Kidney capillary endothelial cell (primary cell): ENCODE measurements around the gene SYTL1.

Source experiments
- DNase-seq: peaks from one replicate; pipeline ENCODE4 v3.0.0-alpha.2; 2018; ENCODE audit warnings: low spot score

Gene SYTL1

DNA sequence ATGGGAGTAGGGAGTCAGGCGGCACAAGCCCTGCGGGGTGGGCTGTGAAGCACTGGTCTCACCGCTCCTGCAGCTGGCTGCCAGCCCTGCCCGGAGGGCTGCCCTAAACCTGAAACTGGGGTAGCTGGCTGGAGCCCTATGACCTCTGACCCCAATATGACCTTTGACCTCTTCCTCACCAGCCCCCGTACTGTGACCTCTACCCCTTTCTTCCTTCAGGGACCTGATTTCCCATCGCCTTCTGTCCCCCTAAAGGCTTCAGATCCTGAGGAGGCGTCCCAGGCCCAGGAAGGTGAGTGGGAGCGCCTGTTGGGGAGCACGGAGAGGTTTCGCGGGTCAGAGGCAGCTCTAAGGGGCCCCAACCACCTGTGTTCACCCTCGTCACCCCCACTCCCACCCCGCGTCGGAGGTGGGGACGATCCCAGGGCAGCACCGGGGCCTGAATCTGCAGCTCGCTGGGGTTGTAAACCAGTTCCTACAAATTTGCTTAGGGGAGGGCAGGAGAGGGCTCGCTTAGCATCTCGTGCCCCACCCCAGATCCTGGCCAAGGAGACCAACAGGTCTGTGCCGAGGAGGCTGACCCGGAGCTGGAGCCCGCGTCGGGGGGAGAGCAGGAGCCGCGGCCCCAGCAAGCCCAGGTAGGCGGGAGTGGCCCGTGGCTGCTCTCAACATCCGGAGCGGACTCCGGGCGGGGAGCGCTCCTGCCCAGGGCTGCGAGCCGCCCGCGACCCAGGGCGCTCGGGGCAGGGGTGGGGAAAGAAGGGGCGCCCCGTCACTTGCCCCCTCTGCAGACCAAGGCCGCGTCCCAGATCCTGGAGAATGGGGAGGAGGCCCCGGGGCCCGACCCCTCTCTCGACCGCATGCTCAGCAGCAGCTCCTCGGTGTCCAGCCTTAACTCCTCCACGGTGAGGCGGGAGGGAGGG, 7.3 kb downstream of the SYTL1 start:
- DNase-seq, result no peak

- peak; percentile 46 for DNase-seq
These were observed 8.2 kb downstream of the SYTL1 start for GRCh38 chr1:27349784-27350662.

- no peak for DNase-seq
These were observed 9.1 kb downstream of the SYTL1 start for GRCh38 chr1:27350663-27351540.

DNA sequence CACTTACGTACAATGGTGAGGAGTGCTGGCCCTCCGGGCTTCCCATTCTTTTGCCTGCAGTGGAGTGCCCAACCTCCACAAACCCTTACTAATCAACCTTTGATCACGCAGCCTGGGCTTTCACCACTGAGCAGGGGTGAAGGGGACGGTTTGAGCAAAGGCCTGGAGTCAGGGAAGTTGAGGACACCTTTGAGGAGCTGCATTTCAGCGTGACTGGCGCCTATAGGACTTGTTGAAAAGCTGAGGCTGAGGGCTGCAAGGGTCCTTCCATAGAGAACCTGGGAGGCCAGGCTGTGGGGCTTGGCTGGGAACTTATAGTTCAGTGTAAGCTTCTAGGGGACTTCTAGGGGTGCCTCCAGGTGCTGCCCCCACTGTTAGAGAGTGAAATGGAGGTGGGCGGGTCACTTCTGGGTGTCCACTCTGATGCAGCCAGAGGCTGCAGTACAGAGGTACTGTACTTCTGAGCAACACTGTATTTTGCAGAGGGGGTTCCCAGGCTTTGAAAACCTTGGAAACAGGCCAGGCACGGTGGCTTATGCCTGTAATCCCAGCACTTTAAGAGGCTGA, 9.8 kb downstream of the SYTL1 start:
- DNase-seq, result no peak

DNA sequence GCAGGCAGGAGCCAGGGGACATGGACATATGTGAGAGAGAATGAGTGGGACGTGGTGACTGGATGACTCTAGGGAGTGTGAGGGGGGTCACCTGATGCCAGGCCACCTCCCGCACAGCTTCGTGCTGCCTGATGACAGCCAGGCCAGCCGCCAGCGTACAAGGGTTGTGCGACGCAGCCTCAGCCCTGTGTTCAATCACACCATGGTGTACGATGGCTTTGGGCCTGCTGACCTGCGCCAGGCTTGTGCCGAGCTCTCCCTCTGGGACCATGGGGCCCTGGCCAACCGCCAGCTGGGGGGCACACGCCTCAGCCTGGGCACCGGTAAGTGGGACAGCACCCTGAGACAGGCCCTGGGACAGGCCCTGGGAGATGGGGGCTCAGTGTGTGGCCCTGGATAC, 11.3 kb downstream of the SYTL1 start:
- DNase-seq, result no peak

DNA sequence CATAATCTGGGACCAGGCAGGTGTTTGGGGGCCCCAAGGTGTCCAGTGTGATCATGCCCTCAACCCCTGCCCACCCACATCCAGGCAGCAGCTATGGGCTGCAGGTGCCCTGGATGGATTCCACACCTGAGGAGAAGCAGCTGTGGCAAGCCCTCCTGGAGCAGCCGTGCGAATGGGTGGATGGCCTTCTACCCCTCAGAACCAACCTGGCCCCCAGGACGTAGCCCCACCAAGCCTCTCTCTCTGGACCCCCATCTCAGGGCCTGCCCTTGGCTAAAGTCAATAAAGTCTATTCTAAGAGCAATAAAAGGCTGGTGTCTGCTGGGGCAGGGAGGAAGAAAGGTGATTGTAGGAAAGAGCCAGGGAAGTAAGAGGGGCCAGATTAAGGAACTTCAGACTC, 11.8 kb downstream of the SYTL1 start:
- DNase-seq, result no peak

- DNase-seq, result no peak
These were observed 13.9 kb downstream of the SYTL1 start for GRCh38 chr1:27355683-27356082.

- no peak for DNase-seq
These were observed 14.4 kb downstream of the SYTL1 start for GRCh38 chr1:27356277-27356618.

GRCh38 chr1:27356619-27357280, 14.9 kb downstream of the SYTL1 start:
- DNase-seq, result no peak

DNA sequence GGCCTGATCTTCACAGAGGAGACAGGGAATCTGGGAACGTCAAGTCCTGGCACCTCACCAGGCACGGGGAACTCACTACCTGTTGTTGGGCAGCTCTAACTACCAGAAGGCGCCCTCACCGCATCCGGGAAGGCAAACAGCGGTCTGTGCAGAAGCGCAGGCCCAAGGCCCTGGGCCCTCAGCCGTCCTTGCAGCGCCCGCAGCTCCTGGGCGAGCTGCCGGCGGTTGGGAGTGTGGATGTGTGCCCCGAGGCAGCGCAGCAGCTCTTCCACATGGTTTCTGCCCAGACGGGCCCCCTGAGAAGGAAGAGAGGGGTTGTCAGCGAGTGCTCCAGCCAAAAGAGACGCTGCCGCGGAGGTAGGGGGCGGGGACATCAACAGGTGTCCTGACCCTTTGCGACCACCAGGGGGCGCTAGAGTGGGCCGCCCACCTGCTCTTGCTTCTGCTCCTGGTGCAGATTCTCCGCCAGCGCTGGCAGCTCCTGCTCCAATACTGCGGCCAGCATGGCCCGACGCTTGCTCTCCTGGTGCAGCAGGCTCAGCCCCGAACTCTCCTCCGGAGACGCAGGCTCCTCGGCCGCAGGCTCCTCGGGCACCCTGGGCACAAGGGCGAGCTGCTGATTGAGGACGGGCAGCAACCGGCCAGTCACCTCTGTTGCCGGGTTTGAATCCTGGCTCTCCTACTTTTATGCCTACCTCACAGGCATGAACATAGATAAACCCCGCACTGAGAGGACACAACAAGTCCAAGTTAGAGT, 15.6 kb downstream of the SYTL1 start:
- DNase-seq, result peak; percentile 55

DNA sequence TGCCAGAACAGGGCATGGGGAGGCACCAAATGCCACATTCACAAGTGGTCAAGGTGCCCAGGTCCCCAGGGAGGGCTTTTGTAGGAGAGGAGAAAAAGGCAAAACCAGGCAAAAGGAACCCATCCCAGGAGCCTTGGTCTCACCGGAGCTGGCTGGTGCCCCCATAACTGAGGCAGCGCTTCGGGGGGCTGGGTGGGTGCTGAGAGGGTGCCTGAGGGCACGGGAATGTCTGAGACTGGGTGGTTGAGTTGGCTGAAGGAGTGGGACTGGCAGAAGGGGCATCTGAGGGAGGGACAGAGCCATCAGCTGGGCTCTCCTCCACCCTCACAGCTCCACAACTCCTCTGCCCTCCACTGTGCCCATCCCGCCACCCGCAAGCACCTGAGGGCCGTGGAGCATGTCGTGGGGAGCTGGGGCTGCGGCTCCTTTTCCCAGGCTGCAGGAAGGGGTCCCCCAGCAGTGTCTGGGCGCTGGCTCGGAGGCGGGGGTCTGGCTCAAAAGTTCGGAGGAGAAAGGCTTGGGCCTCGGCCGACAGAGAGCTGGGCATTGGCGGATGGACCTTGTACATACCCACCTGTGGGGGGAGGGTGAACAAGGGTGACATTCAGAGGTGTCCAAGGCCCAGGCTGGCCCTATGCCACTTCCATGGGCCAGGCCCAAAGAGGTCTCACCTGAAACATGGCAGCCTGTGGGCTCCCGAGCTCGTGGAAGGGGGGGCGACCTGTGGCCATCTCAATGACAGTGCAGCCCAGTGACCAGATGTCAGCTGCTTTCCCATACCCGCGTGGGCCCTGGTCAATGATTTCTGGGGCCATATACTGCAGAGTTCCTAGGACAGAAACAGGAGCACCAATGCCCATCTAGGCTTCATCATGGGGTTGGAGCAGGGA, 16.5 kb downstream of the SYTL1 start:
- no peak for DNase-seq

GRCh38 chr1:27358928-27359313, 17.1 kb downstream of the SYTL1 start:
- no peak for DNase-seq

GRCh38 chr1:27359822-27360158, 18.0 kb downstream of the SYTL1 start:
- DNase-seq, result no peak

- DNase-seq, result no peak
These were observed 18.6 kb downstream of the SYTL1 start for GRCh38 chr1:27360159-27361043.

- no peak for DNase-seq
These were observed 19.2 kb downstream of the SYTL1 start for GRCh38 chr1:27361044-27361402.

DNA sequence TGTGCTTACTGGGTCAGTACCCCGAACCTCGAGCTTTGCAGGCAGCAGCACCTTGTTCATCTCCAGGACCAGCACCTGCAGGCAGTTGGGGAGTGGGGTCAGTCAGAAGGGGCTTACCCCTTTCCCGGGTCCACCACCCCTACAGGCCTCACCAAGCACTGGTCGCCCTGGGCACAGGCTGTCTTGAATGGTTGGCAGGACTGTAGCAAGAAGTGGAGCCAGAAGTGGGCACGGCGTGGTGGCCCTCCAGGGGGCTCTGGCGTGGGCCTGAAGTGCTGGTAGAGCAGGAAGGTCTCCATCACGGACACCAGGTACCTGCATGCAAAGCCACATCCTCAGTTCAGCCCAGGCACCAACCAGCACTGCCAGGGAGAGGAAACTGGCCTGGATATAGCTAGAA, 19.7 kb downstream of the SYTL1 start:
- DNase-seq, result no peak

DNA sequence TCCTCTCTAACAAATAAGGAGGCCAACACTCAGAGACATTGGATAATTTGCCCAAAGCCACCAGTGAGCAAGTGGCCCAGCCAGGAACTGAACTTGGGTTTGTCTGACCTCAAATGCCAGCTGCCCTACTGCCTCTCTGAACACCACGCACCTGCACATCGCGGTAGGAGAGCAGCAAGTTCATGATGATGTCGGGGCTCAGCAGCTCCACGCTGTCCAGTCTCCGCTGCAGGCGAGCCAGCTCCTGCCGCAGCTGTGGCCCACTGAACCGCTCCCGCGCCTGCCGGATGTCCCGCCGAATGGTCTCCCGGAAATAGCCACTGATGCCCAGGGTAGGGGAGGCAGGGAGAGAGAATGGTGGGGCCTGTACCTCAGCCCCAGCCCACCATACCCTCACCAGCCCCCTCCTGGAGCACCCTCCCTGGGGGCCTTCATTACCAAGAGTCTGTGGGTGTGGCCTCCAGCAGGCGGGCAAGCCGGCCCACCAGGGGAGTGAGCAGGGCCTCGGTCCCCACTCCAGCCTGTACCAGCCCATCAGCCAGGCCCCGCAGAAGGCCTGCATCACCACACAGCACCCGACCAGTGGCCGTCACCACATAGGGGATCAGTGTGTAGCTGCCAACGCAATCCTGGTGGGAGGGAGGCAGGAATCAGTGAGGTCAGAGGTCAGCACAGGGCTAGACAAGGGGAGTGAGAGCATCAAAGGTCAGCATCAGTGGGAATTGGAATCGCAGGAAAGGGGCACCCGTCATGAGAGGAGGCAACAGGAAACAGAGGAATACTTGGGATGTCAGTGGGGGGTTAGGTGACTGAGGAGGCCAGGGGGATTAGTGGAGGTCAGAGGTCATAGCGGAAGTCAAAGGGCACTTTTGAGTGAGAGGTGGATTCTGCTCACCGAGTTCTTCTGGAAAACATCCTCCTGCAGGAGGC, 22.2 kb downstream of the SYTL1 start:
- DNase-seq, result no peak
